Stimulated activated naive CD8-positive, alpha-beta T cell treated with anti-CD3 and anti-CD28 coated beads, Interleukin-15, Interleukin-2, amounts not matched to agents 100 U/mL and 50 U/mL, for 24 hours (primary cell): ENCODE results near the gene FOLH1.
"Not testable (repeated sequence)": the region's sequence is repeated elsewhere in the genome, so short reads cannot be mapped to it uniquely, and the experiment has no call there.

ENCODE experiments used
- ATAC-seq: fragments of 150-1000 bp; cut with Tn5 transposase; one replicate; pipeline ENCODE4 v1.10.0; 2021
- DNase-seq: peaks from one replicate; pipeline ENCODE4 v3.0.0; 2021

Gene FOLH1

DNA sequence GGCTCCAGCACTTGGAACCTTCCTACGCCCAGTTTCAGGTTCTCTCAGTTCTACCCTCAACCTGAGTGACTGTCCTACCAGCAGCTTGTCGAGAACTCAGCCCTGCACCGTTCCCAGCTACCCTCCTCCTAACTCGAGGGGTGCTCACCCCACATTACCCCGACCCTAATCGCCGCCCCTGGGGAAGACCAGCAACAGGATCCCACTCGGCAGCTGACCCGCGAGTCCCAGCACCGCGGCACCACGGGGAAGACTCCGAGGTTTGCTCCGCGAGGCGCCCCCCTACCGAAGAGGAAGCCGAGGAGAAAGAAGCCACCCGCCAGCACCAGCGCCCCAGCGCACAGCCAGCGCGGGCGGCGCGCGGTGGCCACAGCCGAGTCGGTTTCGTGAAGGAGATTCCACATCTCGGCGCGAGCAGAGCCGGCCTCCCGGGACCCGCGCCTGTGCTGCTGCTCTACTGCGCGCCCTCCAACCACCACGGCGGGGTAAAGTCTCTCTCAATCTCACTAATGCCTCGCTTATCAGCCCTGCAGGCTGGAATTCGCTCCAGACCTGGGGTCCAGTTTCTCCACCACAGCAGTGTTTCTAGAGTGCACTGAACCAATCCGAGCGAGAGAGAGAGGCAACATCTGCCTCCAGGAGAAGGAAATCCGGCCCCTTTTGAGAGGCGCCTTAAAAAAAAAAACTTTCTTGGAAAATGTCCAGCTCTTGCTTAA, at the start of gene FOLH1:
Gene FOLH1, minus strand, starts transcription at position 597 of the 716 bp plus-strand sequence. Its CDS starts 193 bp downstream, at position 404.
- peak; percentile 2 for DNase-seq
- ATAC-seq: no peak

DNA sequence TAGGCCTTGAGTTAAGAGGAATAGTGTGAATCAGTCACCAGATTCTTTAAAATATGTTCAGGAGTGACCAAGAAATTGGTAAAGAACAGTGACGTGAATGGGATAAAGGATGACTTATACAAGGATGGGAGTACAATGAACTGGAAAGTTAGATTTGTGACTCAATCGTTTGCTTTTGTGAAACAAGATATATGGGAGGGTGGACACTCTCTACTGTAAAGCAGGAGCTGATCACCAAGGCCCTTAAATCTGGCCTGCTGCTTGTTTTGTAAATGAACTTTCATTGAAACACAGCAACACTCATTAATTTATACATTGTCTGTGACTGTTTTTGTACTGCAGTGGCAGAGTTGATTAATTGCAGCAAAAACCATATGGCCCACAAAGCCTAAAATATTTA, 46.7 kb upstream of the FOLH1 start:
- not testable (repeated sequence) for DNase-seq, ATAC-seq

- DNase-seq, ATAC-seq: not testable (repeated sequence)
Observed at GRCh38 chr11:49251212-49251611, 42.8 kb upstream of the FOLH1 start.

DNA sequence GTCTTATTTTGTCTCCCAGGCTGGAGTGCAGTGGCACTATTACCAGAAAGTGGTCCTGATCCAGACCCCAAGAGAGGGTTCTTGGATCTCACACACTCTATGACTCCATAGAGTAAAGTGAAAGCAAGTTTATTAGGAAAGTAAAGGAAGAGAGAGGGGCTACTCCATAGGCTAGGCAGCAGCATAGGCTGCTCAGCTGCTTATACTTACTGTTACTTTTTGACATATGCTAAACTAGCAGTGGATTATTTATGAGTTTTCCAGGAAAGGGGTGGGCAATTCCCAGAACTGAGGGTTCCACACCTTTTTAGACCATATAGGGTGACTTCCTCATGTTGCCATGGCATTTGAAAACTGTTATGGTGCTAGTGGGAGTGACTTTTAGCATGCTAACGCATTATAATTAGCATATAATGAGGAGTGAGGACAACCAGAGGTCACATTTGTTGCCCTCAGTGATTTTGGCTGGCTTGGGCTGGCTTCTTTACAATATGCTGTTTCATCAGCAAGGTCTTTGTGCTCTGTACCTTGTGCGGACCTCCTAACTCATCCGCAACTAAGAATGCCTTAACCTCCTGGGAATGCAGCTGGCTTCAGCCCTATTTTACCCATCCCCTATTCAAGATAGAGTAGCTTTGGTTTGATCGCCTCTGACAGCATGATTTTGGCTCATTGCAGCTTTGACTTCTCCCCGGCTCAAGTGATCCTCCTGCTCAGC, 42.2 kb upstream of the FOLH1 start:
- ATAC-seq, DNase-seq: not testable (repeated sequence)

DNA sequence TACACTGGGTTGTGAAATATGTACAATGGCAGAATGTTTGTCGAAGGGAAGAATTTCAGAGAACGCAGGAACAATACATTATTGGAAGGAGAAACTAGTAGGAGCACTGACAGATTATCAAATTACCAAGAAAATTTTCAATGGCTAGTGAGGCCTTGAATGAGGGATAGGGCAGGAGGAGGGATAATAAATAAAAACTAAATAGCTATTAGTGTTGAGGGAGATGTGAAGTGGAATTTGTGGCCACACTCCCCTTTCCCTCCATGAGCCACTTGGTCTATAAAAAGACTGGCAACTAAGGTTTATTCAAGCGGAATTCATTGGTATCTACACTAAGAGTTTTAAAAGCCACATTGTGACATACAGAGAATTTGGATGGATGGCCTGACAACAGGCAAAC, 41.0 kb upstream of the FOLH1 start:
- not testable (repeated sequence) for DNase-seq, ATAC-seq

DNA sequence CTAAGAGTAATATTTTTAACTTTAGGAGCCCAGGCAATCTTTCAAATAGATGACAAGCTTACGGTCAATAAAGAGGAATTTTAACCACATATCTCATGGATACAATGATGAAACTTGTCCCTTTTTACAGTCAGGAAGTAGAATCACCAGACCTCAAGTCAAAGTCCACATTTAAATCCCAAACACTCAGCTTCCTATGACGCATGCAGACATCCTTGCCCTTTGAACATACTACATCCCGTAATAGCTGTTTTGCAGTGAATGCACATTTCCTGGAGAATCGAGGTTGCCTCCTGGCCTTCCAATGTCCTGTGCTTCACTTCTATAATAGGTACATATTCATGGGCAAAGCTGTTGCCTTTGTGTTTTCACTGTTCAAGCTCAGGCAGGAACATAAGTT, 25.3 kb upstream of the FOLH1 start:
- ATAC-seq: not testable (repeated sequence)

GRCh38 chr11:49233019-49233418, 24.6 kb upstream of the FOLH1 start:
- DNase-seq, ATAC-seq: not testable (repeated sequence)

More for the DNA sequence above, 25.3 kb upstream of the FOLH1 start:
- DNase-seq: not testable (repeated sequence)

- ATAC-seq, DNase-seq: not testable (repeated sequence)
Observed at GRCh38 chr11:49231725-49232124, 23.3 kb upstream of the FOLH1 start.

- ATAC-seq, DNase-seq: not testable (repeated sequence)
Observed at GRCh38 chr11:49230534-49230933, 22.1 kb upstream of the FOLH1 start.

- DNase-seq, ATAC-seq: not testable (repeated sequence)
Observed at GRCh38 chr11:49230001-49230400, 21.6 kb upstream of the FOLH1 start.

- not testable (repeated sequence) for ATAC-seq, DNase-seq
Observed at GRCh38 chr11:49229136-49229535, 20.7 kb upstream of the FOLH1 start.

GRCh38 chr11:49225255-49225785, 16.9 kb upstream of the FOLH1 start:
- DNase-seq, ATAC-seq: not testable (repeated sequence)

DNA sequence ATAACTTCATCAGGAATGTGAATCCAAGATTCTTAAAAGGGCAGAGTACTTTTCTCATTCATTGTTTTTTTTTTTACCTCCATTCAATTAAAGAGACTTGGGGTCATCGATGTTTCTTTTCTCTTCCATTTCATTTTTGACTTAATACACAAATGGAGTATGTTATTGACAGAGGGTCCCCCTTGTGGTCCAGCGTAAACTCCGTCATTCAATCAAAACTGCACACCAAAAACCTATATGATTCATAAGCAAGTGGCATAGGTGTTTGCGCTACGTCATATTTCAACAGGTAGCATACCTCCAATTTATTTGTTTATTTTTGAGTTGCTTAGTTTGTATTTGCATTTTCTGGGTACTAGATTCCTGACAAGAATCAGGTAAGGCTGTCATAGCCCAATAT, 12.7 kb upstream of the FOLH1 start:
- no peak for DNase-seq
- ATAC-seq: no peak

- ATAC-seq: no peak
- DNase-seq: no peak
Observed at GRCh38 chr11:49213026-49213560, 4.7 kb upstream of the FOLH1 start.

- not testable (repeated sequence) for DNase-seq, ATAC-seq
Observed at GRCh38 chr11:49206999-49207398, 1.4 kb downstream of the FOLH1 start.

DNA sequence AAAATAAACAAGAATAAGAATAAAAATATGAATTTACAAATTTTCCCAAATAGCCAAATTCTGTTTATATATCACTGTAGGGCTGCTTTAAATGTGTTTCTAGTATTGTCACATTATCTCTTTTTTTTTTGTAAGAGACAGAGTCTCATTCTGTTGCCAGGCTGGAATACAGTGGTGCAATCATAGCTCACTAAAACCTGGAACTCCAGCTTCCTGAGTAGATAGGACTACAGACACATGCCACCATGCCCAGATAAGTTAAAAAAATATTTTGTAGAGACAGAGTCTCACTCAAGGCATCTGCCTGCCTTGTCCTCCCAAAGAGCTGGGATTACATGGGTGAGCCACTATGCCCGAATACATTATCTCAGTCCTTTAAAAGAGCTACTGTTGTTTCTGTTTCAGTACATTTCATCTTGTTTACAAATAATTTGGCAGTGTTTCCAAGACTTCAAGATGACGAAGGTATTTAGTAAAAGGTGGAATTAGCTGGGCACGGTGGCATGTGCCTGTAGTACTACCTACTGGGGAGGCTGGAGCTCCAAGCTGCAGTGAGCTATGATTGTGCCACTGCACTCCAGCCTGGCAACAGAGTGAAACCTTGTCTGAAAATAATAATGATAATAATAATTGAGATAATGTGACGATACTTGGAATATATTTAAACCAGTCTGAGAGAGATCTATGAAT, 6.0 kb downstream of the FOLH1 start:
- DNase-seq: no peak
- no peak for ATAC-seq

DNA sequence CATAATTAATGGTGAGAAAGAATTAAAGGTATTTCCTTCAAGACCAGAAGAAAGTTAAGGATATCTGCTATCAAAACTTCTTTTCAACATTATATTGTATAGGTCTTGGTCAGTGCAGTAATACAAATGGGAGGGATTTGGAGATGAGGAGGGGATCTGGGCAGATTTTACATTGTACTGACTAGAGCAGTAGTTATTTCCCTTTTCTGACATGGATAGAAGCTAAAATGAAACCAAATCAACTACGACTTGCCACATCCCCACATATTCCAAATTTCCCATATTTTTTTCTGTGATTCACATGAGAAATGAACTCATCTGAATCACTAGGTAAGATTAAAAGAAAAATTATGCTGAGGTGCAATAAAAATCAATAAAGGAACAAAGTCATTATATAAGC, 11.6 kb downstream of the FOLH1 start:
- DNase-seq, ATAC-seq: not testable (repeated sequence)

GRCh38 chr11:49196002-49196401, 12.4 kb downstream of the FOLH1 start:
- not testable (repeated sequence) for DNase-seq, ATAC-seq

DNA sequence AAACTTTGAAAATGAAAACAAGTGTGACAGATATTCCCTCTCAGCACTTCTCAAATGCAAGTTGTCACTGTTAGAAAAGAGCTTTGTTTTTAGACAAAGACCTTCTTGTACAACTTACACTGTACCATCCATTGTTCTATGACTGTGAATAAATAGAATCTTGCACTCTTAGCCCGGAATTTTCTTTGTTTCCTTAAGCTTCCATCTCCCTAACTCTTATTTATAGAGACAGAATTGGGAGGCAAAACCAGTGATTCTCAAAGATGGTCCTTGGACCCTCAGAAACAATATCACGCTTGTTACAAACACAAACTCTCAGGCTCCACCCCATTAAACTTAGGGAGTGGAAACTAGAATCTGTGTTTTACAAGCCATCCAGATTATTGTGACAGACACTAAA, 18.1 kb downstream of the FOLH1 start:
- not testable (repeated sequence) for DNase-seq, ATAC-seq

DNA sequence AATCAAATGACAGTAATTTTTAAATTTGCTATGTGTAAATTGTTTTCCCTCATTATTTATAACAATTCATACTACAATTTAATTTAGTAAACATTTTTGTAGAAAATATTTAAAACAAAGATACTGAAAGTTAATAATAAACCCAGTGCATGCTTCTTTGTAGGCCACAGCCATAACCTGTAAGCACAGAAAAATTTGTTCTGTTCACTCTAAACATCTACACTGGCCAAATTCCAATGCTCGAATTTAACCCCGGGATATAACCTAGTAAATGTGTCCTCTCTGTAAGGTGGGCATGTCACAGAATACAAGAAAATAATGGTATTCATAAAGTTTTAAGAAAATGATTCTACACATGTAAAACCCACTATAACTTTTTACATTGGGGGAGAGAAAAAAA, 22.2 kb downstream of the FOLH1 start:
- not testable (repeated sequence) for DNase-seq, ATAC-seq

DNA sequence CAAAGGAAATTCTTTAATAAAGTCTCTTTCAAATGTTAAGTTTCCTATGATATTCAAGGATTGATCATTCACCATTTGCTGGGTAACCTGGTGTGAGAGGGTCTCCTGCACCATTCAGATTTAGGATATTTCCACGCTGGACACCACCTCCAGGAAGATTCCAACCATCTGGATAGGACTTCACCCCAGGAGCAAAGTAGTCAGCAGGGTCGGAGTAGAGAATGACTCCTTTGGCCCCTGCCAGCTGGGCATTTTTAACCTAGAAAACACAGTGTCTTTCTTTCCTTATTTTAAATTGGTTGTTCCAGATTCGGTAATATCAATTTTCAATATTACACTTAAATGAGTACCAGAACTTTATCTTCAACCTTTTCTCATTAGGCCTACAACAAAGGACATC, 22.8 kb downstream of the FOLH1 start:
- not testable (repeated sequence) for ATAC-seq

DNA sequence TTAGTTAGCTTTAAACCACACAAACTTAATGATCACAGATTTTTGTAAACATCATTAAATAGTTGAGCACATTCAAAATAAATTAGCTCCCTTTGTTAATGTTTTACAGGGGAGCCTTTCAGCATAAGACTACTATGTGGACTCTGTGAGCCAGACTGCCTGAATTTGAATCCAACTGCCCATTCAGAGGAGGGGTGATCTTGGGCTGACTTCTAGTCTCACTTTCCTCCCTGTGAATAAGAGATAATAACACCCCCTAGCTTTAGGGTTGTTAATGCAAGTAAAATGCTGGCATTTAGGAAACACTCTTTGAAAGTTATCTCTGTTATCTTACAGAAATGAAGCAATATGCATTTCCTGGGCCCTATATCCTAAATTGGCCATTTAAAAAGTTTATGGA, 23.6 kb downstream of the FOLH1 start:
- not testable (repeated sequence) for DNase-seq, ATAC-seq

More for the DNA sequence above, 22.8 kb downstream of the FOLH1 start:
- not testable (repeated sequence) for DNase-seq
